ENCODE data around the gene ZBTB37. TPM values are rescaled to one million over a fixed set of nuclear protein-coding genes. Genes with fewer than 3 reads are reported as not detected.

Gene ZBTB37
- total and polyA plus RNA-seq, 9 of the 15 experiments (the other 6 are each of a cell fraction or from before 2014, with no cell fraction given): 1.3 to 13.9 (median 5.4) TPM

DNA sequence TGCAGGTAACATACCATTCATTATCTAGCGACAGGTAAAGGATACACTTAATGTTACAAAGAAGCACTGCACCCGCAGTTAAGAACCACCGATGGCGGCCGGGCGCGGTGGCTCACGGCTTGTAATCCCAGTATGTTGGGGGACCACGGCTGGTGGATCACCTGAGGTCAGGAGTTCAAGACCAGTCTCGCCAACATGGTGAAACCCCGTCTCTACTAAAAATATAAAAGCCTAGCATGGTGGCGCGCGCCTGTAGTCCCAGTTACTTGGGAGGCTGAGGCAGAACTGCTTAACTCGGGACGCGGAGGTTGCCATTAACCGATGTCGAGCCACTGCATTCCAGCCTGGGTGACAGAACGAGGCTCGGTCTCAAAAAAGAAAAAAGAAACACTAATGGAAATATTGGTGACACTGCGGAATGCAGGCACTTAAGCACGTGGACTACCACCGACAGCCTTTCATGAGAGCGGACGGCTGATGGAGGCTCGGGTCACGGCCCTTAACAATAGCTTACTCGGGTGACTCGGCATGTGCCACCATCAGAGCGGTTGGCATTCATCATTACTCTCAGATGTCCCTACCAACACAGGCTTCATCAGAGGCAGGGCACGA, 933 bp upstream of the ZBTB37 start (continued):
- TF ChIP-seq CEBPG (CRISPR knock-in tag; IDR thresholded peaks at IDR 0.05) (peak; percentile 61; the same call in 1 of the 2 replicates), CEBPG (tag; conservative IDR thresholded peaks at IDR 0.05 in 1 of 2, IDR thresholded peaks at IDR 0.05 in 1 of 2) (no peak), TEAD4 (IDR thresholded peaks at IDR 0.05; ENCODE audit: low read length) (no peak), TEAD4 (CRISPR knock-in tag; IDR thresholded peaks at IDR 0.05; ENCODE audit: borderline replicate concordance) (peak; percentile 88), DMBX1 (CRISPR knock-in tag; IDR thresholded peaks at IDR 0.05; ENCODE audit: borderline replicate concordance) (0 out of 2 replicates have a peak, but pooled peaks have one; percentile 26), RBM25 (IDR thresholded peaks at IDR 0.05; ENCODE audit: low read depth, low read length, severe bottlenecking) (peak; percentile 42), NCOA6 (IDR thresholded peaks at IDR 0.05) (no peak), POLR2G (IDR thresholded peaks at IDR 0.05; ENCODE audit: low read depth, low read length) (peak; percentile 74), FOXA3 (CRISPR knock-in tag; conservative IDR thresholded peaks at IDR 0.05 in 1 of 2, IDR thresholded peaks at IDR 0.05 in 1 of 2) (peak in 1 of 2 experiments; percentile 65; a peak in 1 of 4 replicates), CBX1 (IDR thresholded peaks at IDR 0.05; ENCODE audit: low read depth) (peak; percentile 0; the same call in 1 of the 2 replicates), RBFOX2 (IDR thresholded peaks at IDR 0.05; ENCODE audit: low read depth, low read length) (0 out of 2 replicates have a peak, but pooled peaks have one; percentile 85), MED1 (CRISPR knock-in tag; IDR thresholded peaks at IDR 0.05; ENCODE audit: borderline replicate concordance) (0 out of 2 replicates have a peak, but pooled peaks have one; percentile 51), ZNF263 (CRISPR knock-in tag; IDR thresholded peaks at IDR 0.05; ENCODE audit: borderline replicate concordance) (no peak), RBM15 (IDR thresholded peaks at IDR 0.05; ENCODE audit: insufficient read depth, low read length) (no peak), ZNF431 (CRISPR knock-in tag; IDR thresholded peaks at IDR 0.05) (0 out of 2 replicates have a peak, but pooled peaks have one; percentile 15), ZNF644 (tag; IDR thresholded peaks at IDR 0.05; ENCODE audit: low read depth) (peak; percentile 53; the same call in 1 of the 2 replicates), PTBP1 (IDR thresholded peaks at IDR 0.05; ENCODE audit: low read depth, low read length) (0 out of 2 replicates have a peak, but pooled peaks have one; percentile 18), POLR2A (conservative IDR thresholded peaks at IDR 0.05) (0 out of 2 replicates have a peak, but pooled peaks have one; percentile 9), PHB2 (IDR thresholded peaks at IDR 0.05; ENCODE audit: low read depth) (peak; percentile 8; the same call in 1 of the 2 replicates), POLR2AphosphoS5 (IDR thresholded peaks at IDR 0.05; ENCODE audit: control insufficient read depth, insufficient read depth, low read depth, low read length) (peak; percentile 26; the same call in 1 of the 2 replicates), FOXP4 (CRISPR knock-in tag; IDR thresholded peaks at IDR 0.05; ENCODE audit: borderline replicate concordance) (peak; percentile 29; the same call in 1 of the 2 replicates), SRF (CRISPR knock-in tag; IDR thresholded peaks at IDR 0.05) (peak in 1 of 2 experiments; percentile 50; a peak in 1 of 4 replicates), MAFG (tag; conservative IDR thresholded peaks at IDR 0.05) (peak; percentile 32; the same call in 1 of the 2 replicates)
- TF ChIP-seq, protein P1, sequence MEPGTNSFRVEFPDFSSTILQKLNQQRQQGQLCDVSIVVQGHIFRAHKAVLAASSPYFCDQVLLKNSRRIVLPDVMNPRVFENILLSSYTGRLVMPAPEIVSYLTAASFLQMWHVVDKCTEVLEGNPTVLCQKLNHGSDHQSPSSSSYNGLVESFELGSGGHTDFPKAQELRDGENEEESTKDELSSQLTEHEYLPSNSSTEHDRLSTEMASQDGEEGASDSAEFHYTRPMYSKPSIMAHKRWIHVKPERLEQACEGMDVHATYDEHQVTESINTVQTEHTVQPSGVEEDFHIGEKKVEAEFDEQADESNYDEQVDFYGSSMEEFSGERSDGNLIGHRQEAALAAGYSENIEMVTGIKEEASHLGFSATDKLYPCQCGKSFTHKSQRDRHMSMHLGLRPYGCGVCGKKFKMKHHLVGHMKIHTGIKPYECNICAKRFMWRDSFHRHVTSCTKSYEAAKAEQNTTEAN (CRISPR knock-in tag; IDR thresholded peaks at IDR 0.05): peak; percentile 43; the same call in 1 of the 2 replicates
- TF ChIP-seq, protein P2, sequence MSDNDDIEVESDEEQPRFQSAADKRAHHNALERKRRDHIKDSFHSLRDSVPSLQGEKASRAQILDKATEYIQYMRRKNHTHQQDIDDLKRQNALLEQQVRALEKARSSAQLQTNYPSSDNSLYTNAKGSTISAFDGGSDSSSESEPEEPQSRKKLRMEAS (CRISPR knock-in tag; IDR thresholded peaks at IDR 0.05): peak; percentile 89

Measured in K562 (cell line).